Endothelial cell (in vitro differentiated cells): Measurements from ENCODE around the gene ARID3A. TPM values are rescaled to one million over a fixed set of nuclear protein-coding genes. Genes with fewer than 3 reads are reported as not detected.
A peak's percentile ranks its signal among the peaks of the same experiment; 100 is the strongest.

ENCODE experiments used
- DNase-seq: peaks from one replicate; pipeline ENCODE4 v3.0.0; 2021; ENCODE audit warnings: low spot score
- H3K27ac Mint-ChIP-seq: one replicate; pipeline ENCODE4 v1.8.0; 2021; ENCODE audit warnings: mixed read lengths, inconsistent platforms; ENCODE audit not compliant: unreplicated experiment
- H3K27me3 Mint-ChIP-seq: one replicate; pipeline ENCODE4 v1.8.0; 2021; ENCODE audit warnings: mild to moderate bottlenecking, moderate library complexity, mixed read lengths, inconsistent platforms; ENCODE audit not compliant: unreplicated experiment
- H3K36me3 Mint-ChIP-seq: one replicate; pipeline ENCODE4 v1.8.0; 2021; ENCODE audit warnings: mild to moderate bottlenecking, low read depth, mixed read lengths, inconsistent platforms; ENCODE audit not compliant: unreplicated experiment
- H3K4me1 Mint-ChIP-seq: one replicate; pipeline ENCODE4 v1.8.0; 2021; ENCODE audit warnings: mild to moderate bottlenecking, mixed read lengths, inconsistent platforms; ENCODE audit not compliant: unreplicated experiment
- H3K4me3 Mint-ChIP-seq: one replicate; pipeline ENCODE4 v1.8.0; 2021; ENCODE audit warnings: mild to moderate bottlenecking, mixed read lengths, inconsistent platforms; ENCODE audit not compliant: unreplicated experiment
- H3K9me3 Mint-ChIP-seq: one replicate; pipeline ENCODE4 v1.8.0; 2021; ENCODE audit warnings: mixed read lengths, inconsistent platforms; ENCODE audit not compliant: unreplicated experiment
- CTCF ChIP-seq: fragments of 200-600 bp; sonication (generic); IDR thresholded peaks from one replicate; pipeline ENCODE4 v1.5.0; 2021; ENCODE audit warnings: antibody characterized with exemption; ENCODE audit not compliant: unreplicated experiment
- total RNA-seq: library from RNA; stranded (reverse); fragmentation: NEBNext Ultra II Directional; extraction: Animal tissue kit (Norgen Biotek cat#: 25700); gene quantifications from one replicate; pipeline ENCODE4 v1.2.1, GENCODE V29; 2021; ENCODE audit not compliant: unreplicated experiment

Gene ARID3A
- total RNA-seq, 1 donor from 2014 or later: 108 TPM

GRCh38 chr19:892894-893689, 32.7 kb upstream of the ARID3A start, which contains the start of the genes MED16 and RNU6-9:
Gene MED16 (minus strand): TSS chr19:893187. CDS start chr19:891131, 2,056 bp downstream.
Gene RNU6-9 (plus strand): TSS chr19:893484.
- Mint-ChIP-seq H3K9me3 (no peaks in the 10 kb centered on the region), H3K27ac (peak within 1 kb of the TSS; percentile 99), H3K4me1 (peaks cover 6% of the 10 kb centered on the region), H3K27me3 (peaks cover 7% of the 10 kb centered on the region), H3K4me3 (peak within 1 kb of the TSS; percentile 93), H3K36me3 (peaks cover 3% of the 10 kb centered on the region)
- no peak for TF ChIP-seq CTCF
- peak; percentile 84 for DNase-seq

GRCh38 chr19:896434-896833, 29.4 kb upstream of the ARID3A start:
- peaks cover 6% of the 10 kb centered on the region for H3K4me1 Mint-ChIP-seq
- no peaks in the 10 kb centered on the region for H3K9me3 Mint-ChIP-seq
- peaks cover 5% of the 10 kb centered on the region for H3K27me3 Mint-ChIP-seq
- TF ChIP-seq CTCF: no peak
- no peak overlapping the region for H3K4me3 Mint-ChIP-seq
- DNase-seq: no peak
- peaks cover 3% of the 10 kb centered on the region for H3K36me3 Mint-ChIP-seq
- H3K27ac Mint-ChIP-seq: no peak overlapping the region

GRCh38 chr19:896999-897398, 28.8 kb upstream of the ARID3A start:
- H3K4me1 Mint-ChIP-seq: peaks cover 6% of the 10 kb centered on the region
- no peaks in the 10 kb centered on the region for H3K9me3 Mint-ChIP-seq
- H3K4me3 Mint-ChIP-seq: no peak overlapping the region
- TF ChIP-seq CTCF: no peak
- peaks cover 3% of the 10 kb centered on the region for H3K36me3 Mint-ChIP-seq
- no peak overlapping the region for H3K27ac Mint-ChIP-seq
- peaks cover 5% of the 10 kb centered on the region for H3K27me3 Mint-ChIP-seq
- DNase-seq: no peak

- Mint-ChIP-seq H3K27ac (no peak overlapping the region), H3K27me3 (peaks cover 5% of the 10 kb centered on the region), H3K4me3 (no peak overlapping the region), H3K9me3 (no peaks in the 10 kb centered on the region), H3K36me3 (peaks cover 6% of the 10 kb centered on the region), H3K4me1 (peaks cover 6% of the 10 kb centered on the region)
- peak; percentile 31 for TF ChIP-seq CTCF
- no peak for DNase-seq
Observed at GRCh38 chr19:897442-898039, 28.3 kb upstream of the ARID3A start.

GRCh38 chr19:898663-899062, 27.2 kb upstream of the ARID3A start:
- Mint-ChIP-seq H3K27me3 (peaks cover 4% of the 10 kb centered on the region), H3K9me3 (no peaks in the 10 kb centered on the region), H3K27ac (no peak overlapping the region), H3K4me3 (no peak overlapping the region), H3K4me1 (no peaks in the 10 kb centered on the region), H3K36me3 (peaks cover 3% of the 10 kb centered on the region)
- no peak for DNase-seq
- TF ChIP-seq CTCF: no peak
